MM.1S (cell line): ENCODE results near the gene MITF.

ENCODE experiments used
- DNase-seq: peaks from one replicate; pipeline ENCODE4 v3.0.0-alpha.2; 2015
- H2AFZ ChIP-seq: fragments of 300-600 bp; sonication (generic); 2 replicates; pipeline ENCODE4 v1.6.0; 2016; ENCODE audit warnings: antibody characterized with exemption, low read length
- H3F3A ChIP-seq: fragments of 300-600 bp; sonication (generic); 2 replicates; pipeline ENCODE4 v1.6.1; 2016; ENCODE audit warnings: mild to moderate bottlenecking, antibody characterized with exemption, low read length, moderate library complexity, mixed read lengths; ENCODE audit not compliant: insufficient read depth
- H3K27ac ChIP-seq: fragments of 300-600 bp; sonication (generic); 2 replicates; pipeline ENCODE4 v1.5.1; 2016; ENCODE audit warnings: mild to moderate bottlenecking, low read length
- H3K27me3 ChIP-seq: fragments of 300-600 bp; sonication (generic); replicated peaks from 2 replicates; pipeline ENCODE4 v1.6.0; 2016; ENCODE audit warnings: low read length; ENCODE audit not compliant: insufficient read depth
- H3K36me3 ChIP-seq: fragments of 300-600 bp; sonication (generic); replicated peaks from 2 replicates; pipeline ENCODE4 v1.6.1; 2016; ENCODE audit warnings: mild to moderate bottlenecking, low read length, mixed read lengths; ENCODE audit not compliant: insufficient read depth
- H3K4me1 ChIP-seq: fragments of 300-600 bp; sonication (generic); 2 replicates; pipeline ENCODE4 v1.6.1; 2016; ENCODE audit warnings: low read length, mixed read lengths
- H3K4me2 ChIP-seq: fragments of 300-600 bp; sonication (generic); 2 replicates; pipeline ENCODE4 v1.6.0; 2016; ENCODE audit warnings: low read depth, low read length
- H3K4me3 ChIP-seq: fragments of 300-600 bp; sonication (generic); 2 replicates; pipeline ENCODE4 v1.5.1; 2016; ENCODE audit warnings: low read length, mixed read lengths
- H3K79me2 ChIP-seq: fragments of 300-600 bp; sonication (generic); 2 replicates; pipeline ENCODE4 v1.6.1; 2016; ENCODE audit warnings: mixed run types, low read length, mixed read lengths
- H3K9ac ChIP-seq: fragments of 300-600 bp; sonication (generic); 2 replicates; pipeline ENCODE4 v1.6.1; 2016; ENCODE audit warnings: low read length, mixed read lengths
- H3K9me2 ChIP-seq: fragments of 300-600 bp; sonication (generic); replicated peaks from 2 replicates; pipeline ENCODE4 v1.6.1; 2016; ENCODE audit warnings: mild to moderate bottlenecking, low read length, mixed read lengths; ENCODE audit not compliant: insufficient read depth
- H3K9me3 ChIP-seq: fragments of 300-600 bp; sonication (generic); replicated peaks from 2 replicates; pipeline ENCODE4 v1.6.1; 2016; ENCODE audit warnings: mild to moderate bottlenecking, low read length, mixed read lengths; ENCODE audit not compliant: insufficient read depth
- H4K20me1 ChIP-seq: fragments of 300-600 bp; sonication (generic); 2 replicates; pipeline ENCODE4 v1.6.1; 2016; ENCODE audit warnings: mild to moderate bottlenecking, low read length, moderate library complexity, mixed read lengths; ENCODE audit not compliant: insufficient read depth
- CTCF ChIP-seq: fragments of 300-600 bp; sonication (generic); IDR thresholded peaks from 2 replicates; pipeline ENCODE4 v1.5.1; 2016; ENCODE audit warnings: antibody characterized with exemption, low read length, mixed read lengths
- EZH2 ChIP-seq: fragments of 300-600 bp; sonication (generic); optimal IDR thresholded peaks from 2 replicates; pipeline ENCODE3; 2017; ENCODE audit warnings: low read depth, mild to moderate bottlenecking, antibody characterized with exemption, low read length, mixed read lengths
- EZH2phosphoT487 ChIP-seq: fragments of 300-600 bp; sonication (generic); IDR thresholded peaks from 2 replicates; pipeline ENCODE4 v1.6.1; 2018; ENCODE audit warnings: antibody characterized with exemption, low read length

MITF gene

GRCh38 chr3:69828817-69829216 is 89.6 kb downstream of the MITF start:
- H3K9me3 ChIP-seq: no peaks in the 10 kb centered on the region
- H3K9ac ChIP-seq: no peak overlapping the region
- no peaks in the 10 kb centered on the region for H3K9me2 ChIP-seq
- no peaks in the 10 kb centered on the region for H4K20me1 ChIP-seq
- H3K27ac ChIP-seq: no peak overlapping the region
- no peak overlapping the region for H3K4me3 ChIP-seq
- H2AFZ ChIP-seq: no peak overlapping the region
- no peak overlapping the region for H3K4me2 ChIP-seq
- no peaks in the 10 kb centered on the region for H3K79me2 ChIP-seq
- no peak for TF ChIP-seq EZH2phosphoT487
- no peak for TF ChIP-seq CTCF
- TF ChIP-seq EZH2: no peak
- no peak for DNase-seq
- H3F3A ChIP-seq: no peaks in the 10 kb centered on the region
- no peaks in the 10 kb centered on the region for H3K36me3 ChIP-seq
- no peaks in the 10 kb centered on the region for H3K4me1 ChIP-seq
- H3K27me3 ChIP-seq: no peaks in the 10 kb centered on the region

GRCh38 chr3:69830147-69830546 is 90.9 kb downstream of the MITF start:
- DNase-seq: no peak
- H3K4me3 ChIP-seq: no peak overlapping the region
- H3K4me2 ChIP-seq: no peak overlapping the region
- H3K27ac ChIP-seq: no peak overlapping the region
- H3K27me3 ChIP-seq: no peaks in the 10 kb centered on the region
- H3K9me2 ChIP-seq: no peaks in the 10 kb centered on the region
- no peaks in the 10 kb centered on the region for H3F3A ChIP-seq
- no peak overlapping the region for H2AFZ ChIP-seq
- TF ChIP-seq EZH2 (no peak), CTCF (no peak), EZH2phosphoT487 (no peak)
- no peaks in the 10 kb centered on the region for H4K20me1 ChIP-seq
- H3K4me1 ChIP-seq: no peaks in the 10 kb centered on the region
- no peak overlapping the region for H3K9ac ChIP-seq
- H3K36me3 ChIP-seq: no peaks in the 10 kb centered on the region
- no peaks in the 10 kb centered on the region for H3K9me3 ChIP-seq
- H3K79me2 ChIP-seq: no peaks in the 10 kb centered on the region

GRCh38 chr3:69831737-69832136 is 92.5 kb downstream of the MITF start:
- Histone ChIP-seq H3K9ac (no peak overlapping the region), H3K9me2 (no peaks in the 10 kb centered on the region), H2AFZ (no peak overlapping the region), H3K27me3 (no peaks in the 10 kb centered on the region), H3K27ac (no peak overlapping the region), H3K9me3 (no peaks in the 10 kb centered on the region), H3K4me3 (no peak overlapping the region), H4K20me1 (no peaks in the 10 kb centered on the region), H3K4me1 (no peaks in the 10 kb centered on the region), H3F3A (no peaks in the 10 kb centered on the region), H3K79me2 (no peaks in the 10 kb centered on the region), H3K36me3 (no peaks in the 10 kb centered on the region), H3K4me2 (no peak overlapping the region)
- no peak for DNase-seq
- TF ChIP-seq CTCF (no peak), EZH2 (no peak), EZH2phosphoT487 (no peak)

- no peak overlapping the region for H3K9ac ChIP-seq
- H3F3A ChIP-seq: no peaks in the 10 kb centered on the region
- H3K4me1 ChIP-seq: no peaks in the 10 kb centered on the region
- H2AFZ ChIP-seq: no peak overlapping the region
- no peak overlapping the region for H3K4me3 ChIP-seq
- H3K79me2 ChIP-seq: no peaks in the 10 kb centered on the region
- no peaks in the 10 kb centered on the region for H3K27me3 ChIP-seq
- H3K9me3 ChIP-seq: no peaks in the 10 kb centered on the region
- no peak for TF ChIP-seq CTCF
- no peak for TF ChIP-seq EZH2phosphoT487
- TF ChIP-seq EZH2: no peak
- no peak overlapping the region for H3K4me2 ChIP-seq
- H4K20me1 ChIP-seq: no peaks in the 10 kb centered on the region
- no peaks in the 10 kb centered on the region for H3K36me3 ChIP-seq
- no peak overlapping the region for H3K27ac ChIP-seq
- H3K9me2 ChIP-seq: no peaks in the 10 kb centered on the region
- no peak for DNase-seq
These were observed 94.3 kb downstream of the MITF start for GRCh38 chr3:69833591-69833990.
